ENCODE measurements around the gene CMIP.
"Not testable (repeated sequence)": the region's sequence is repeated elsewhere in the genome, so short reads cannot be mapped to it uniquely, and the experiment has no call there.

The CMIP gene

GRCh38 chr16:81568749-81569087 is 124.1 kb downstream of the CMIP start:
- DNase-seq (ENCODE audit: low read depth), result peak; percentile 6

- DNase-seq (ENCODE audit: low read depth), result no peak
Measured at GRCh38 chr16:81569361-81570034, 124.9 kb downstream of the CMIP start.

- no peak for DNase-seq (ENCODE audit: low read depth)
Measured at GRCh38 chr16:81570151-81570846, 125.7 kb downstream of the CMIP start.

- DNase-seq (ENCODE audit: low read depth), result no peak
Measured at GRCh38 chr16:81571175-81571574, 126.6 kb downstream of the CMIP start.

- no peak for DNase-seq (ENCODE audit: low read depth)
Measured at GRCh38 chr16:81571592-81572385, 127.2 kb downstream of the CMIP start.

- DNase-seq (ENCODE audit: low read depth), result no peak
Measured at GRCh38 chr16:81572386-81573144, 128.0 kb downstream of the CMIP start.

- no peak for DNase-seq (ENCODE audit: low read depth)
Measured at GRCh38 chr16:81573533-81574020, 129.0 kb downstream of the CMIP start.

- no peak for DNase-seq (ENCODE audit: low read depth)
Measured at GRCh38 chr16:81574168-81574567, 129.6 kb downstream of the CMIP start.

GRCh38 chr16:81575307-81575706 is 130.7 kb downstream of the CMIP start:
- DNase-seq (ENCODE audit: low read depth), result no peak

- no peak for DNase-seq (ENCODE audit: low read depth)
Measured at GRCh38 chr16:81575834-81576233, 131.2 kb downstream of the CMIP start.

GRCh38 chr16:81576696-81577095 is 132.1 kb downstream of the CMIP start:
- DNase-seq (ENCODE audit: low read depth), result no peak

- DNase-seq (ENCODE audit: low read depth), result not testable (repeated sequence)
Measured at GRCh38 chr16:81577272-81577671, 132.7 kb downstream of the CMIP start.

- no peak for DNase-seq (ENCODE audit: low read depth)
Measured at GRCh38 chr16:81578076-81578475, 133.5 kb downstream of the CMIP start.

GRCh38 chr16:81578636-81579413 is 134.2 kb downstream of the CMIP start:
- no peak for DNase-seq (ENCODE audit: low read depth)

GRCh38 chr16:81581107-81581506 is 136.5 kb downstream of the CMIP start:
- no peak for DNase-seq (ENCODE audit: low read depth)

GRCh38 chr16:81582655-81583441 is 138.2 kb downstream of the CMIP start:
- no peak for DNase-seq (ENCODE audit: low read depth)

GRCh38 chr16:81583893-81584631 is 139.5 kb downstream of the CMIP start:
- no peak for DNase-seq (ENCODE audit: low read depth)

- DNase-seq (ENCODE audit: low read depth), result no peak
Measured at GRCh38 chr16:81585785-81586184, 141.2 kb downstream of the CMIP start.

GRCh38 chr16:81586417-81586816 is 141.8 kb downstream of the CMIP start:
- no peak for DNase-seq (ENCODE audit: low read depth)
